Measurements from ENCODE around the gene FMO2.

Gene FMO2

GRCh38 chr1:171185091-171185490 lies at the start of gene FMO2:
TSS of gene FMO2 (plus strand) at chr1:171185300. CDS start at chr1:171185714, 414 bp downstream.
- H3K36me3 Mint-ChIP-seq (ENCODE audit: low read depth), result no peaks in the 10 kb centered on the region
- no peak within 1 kb of the TSS for H3K27ac Mint-ChIP-seq
- DNase-seq, result no peak
- no peaks in the 10 kb centered on the region for H3K4me1 Mint-ChIP-seq (ENCODE audit: low read depth)
- H3K9me3 Mint-ChIP-seq, result no peaks in the 10 kb centered on the region
- H3K4me3 Mint-ChIP-seq, result no peak within 1 kb of the TSS
- peaks cover 25% of the 10 kb centered on the region for H3K27me3 Mint-ChIP-seq

GRCh38 chr1:171137580-171137979 lies 47.5 kb upstream of the FMO2 start:
- no peak overlapping the region for H3K27ac Mint-ChIP-seq
- H3K36me3 Mint-ChIP-seq (ENCODE audit: low read depth), result no peaks in the 10 kb centered on the region
- no peaks in the 10 kb centered on the region for H3K4me1 Mint-ChIP-seq (ENCODE audit: low read depth)
- H3K4me3 Mint-ChIP-seq, result no peak overlapping the region
- DNase-seq, result no peak
- H3K27me3 Mint-ChIP-seq, result peaks cover 30% of the 10 kb centered on the region
- H3K9me3 Mint-ChIP-seq, result no peaks in the 10 kb centered on the region

GRCh38 chr1:171138980-171139379 lies 46.1 kb upstream of the FMO2 start:
- Mint-ChIP-seq H3K9me3 (no peaks in the 10 kb centered on the region), H3K4me3 (no peak overlapping the region), H3K27me3 (peaks cover 34% of the 10 kb centered on the region), H3K27ac (no peak overlapping the region), H3K4me1 (ENCODE audit: low read depth) (no peaks in the 10 kb centered on the region), H3K36me3 (ENCODE audit: low read depth) (no peaks in the 10 kb centered on the region)
- no peak for DNase-seq

GRCh38 chr1:171139890-171140289 lies 45.2 kb upstream of the FMO2 start:
- H3K4me3 Mint-ChIP-seq, result no peak overlapping the region
- H3K27me3 Mint-ChIP-seq, result peaks cover 35% of the 10 kb centered on the region
- DNase-seq, result no peak
- H3K4me1 Mint-ChIP-seq (ENCODE audit: low read depth), result no peaks in the 10 kb centered on the region
- H3K27ac Mint-ChIP-seq, result no peak overlapping the region
- no peaks in the 10 kb centered on the region for H3K9me3 Mint-ChIP-seq
- no peaks in the 10 kb centered on the region for H3K36me3 Mint-ChIP-seq (ENCODE audit: low read depth)

- Mint-ChIP-seq H3K4me1 (ENCODE audit: low read depth) (no peaks in the 10 kb centered on the region), H3K27ac (no peak overlapping the region), H3K9me3 (no peaks in the 10 kb centered on the region), H3K36me3 (ENCODE audit: low read depth) (no peaks in the 10 kb centered on the region), H3K4me3 (no peak overlapping the region), H3K27me3 (peaks cover 40% of the 10 kb centered on the region)
- no peak for DNase-seq
Measured at GRCh38 chr1:171140401-171140800, 44.7 kb upstream of the FMO2 start.

- no peaks in the 10 kb centered on the region for H3K36me3 Mint-ChIP-seq (ENCODE audit: low read depth)
- H3K4me1 Mint-ChIP-seq (ENCODE audit: low read depth), result no peaks in the 10 kb centered on the region
- DNase-seq, result no peak
- no peak overlapping the region for H3K4me3 Mint-ChIP-seq
- H3K27me3 Mint-ChIP-seq, result peaks cover 40% of the 10 kb centered on the region
- no peak overlapping the region for H3K27ac Mint-ChIP-seq
- H3K9me3 Mint-ChIP-seq, result no peaks in the 10 kb centered on the region
Measured at GRCh38 chr1:171140956-171141687, 44.0 kb upstream of the FMO2 start.

GRCh38 chr1:171141688-171142415 lies 43.2 kb upstream of the FMO2 start:
- peaks cover 37% of the 10 kb centered on the region for H3K27me3 Mint-ChIP-seq
- H3K27ac Mint-ChIP-seq, result no peak overlapping the region
- no peaks in the 10 kb centered on the region for H3K4me1 Mint-ChIP-seq (ENCODE audit: low read depth)
- no peaks in the 10 kb centered on the region for H3K9me3 Mint-ChIP-seq
- H3K4me3 Mint-ChIP-seq, result no peak overlapping the region
- DNase-seq, result no peak
- no peaks in the 10 kb centered on the region for H3K36me3 Mint-ChIP-seq (ENCODE audit: low read depth)

GRCh38 chr1:171142416-171143385 lies 42.4 kb upstream of the FMO2 start:
- H3K27ac Mint-ChIP-seq, result no peak overlapping the region
- DNase-seq, result no peak
- H3K36me3 Mint-ChIP-seq (ENCODE audit: low read depth), result no peaks in the 10 kb centered on the region
- no peak overlapping the region for H3K4me3 Mint-ChIP-seq
- H3K27me3 Mint-ChIP-seq, result peaks cover 38% of the 10 kb centered on the region
- no peaks in the 10 kb centered on the region for H3K4me1 Mint-ChIP-seq (ENCODE audit: low read depth)
- H3K9me3 Mint-ChIP-seq, result no peaks in the 10 kb centered on the region

GRCh38 chr1:171150156-171150555 lies 34.9 kb upstream of the FMO2 start:
- H3K27me3 Mint-ChIP-seq, result peaks cover 18% of the 10 kb centered on the region

GRCh38 chr1:171152549-171152948 lies 32.6 kb upstream of the FMO2 start:
- Mint-ChIP-seq H3K9me3 (no peaks in the 10 kb centered on the region), H3K27ac (no peak overlapping the region), H3K4me1 (ENCODE audit: low read depth) (no peaks in the 10 kb centered on the region), H3K4me3 (no peak overlapping the region), H3K36me3 (ENCODE audit: low read depth) (no peaks in the 10 kb centered on the region), H3K27me3 (peaks cover 13% of the 10 kb centered on the region)
- no peak for DNase-seq

More at GRCh38 chr1:171150156-171150555, 34.9 kb upstream of the FMO2 start:
- Mint-ChIP-seq H3K27ac (no peak overlapping the region), H3K4me3 (no peak overlapping the region), H3K4me1 (ENCODE audit: low read depth) (no peaks in the 10 kb centered on the region), H3K9me3 (no peaks in the 10 kb centered on the region), H3K36me3 (ENCODE audit: low read depth) (no peaks in the 10 kb centered on the region)
- no peak for DNase-seq

GRCh38 chr1:171155484-171155883 lies 29.6 kb upstream of the FMO2 start:
- Mint-ChIP-seq H3K36me3 (ENCODE audit: low read depth) (no peaks in the 10 kb centered on the region), H3K4me3 (no peak overlapping the region), H3K4me1 (ENCODE audit: low read depth) (no peaks in the 10 kb centered on the region), H3K27me3 (peaks cover 9% of the 10 kb centered on the region), H3K9me3 (no peaks in the 10 kb centered on the region), H3K27ac (no peak overlapping the region)
- no peak for DNase-seq

- H3K4me3 Mint-ChIP-seq, result no peak overlapping the region
- no peak overlapping the region for H3K27ac Mint-ChIP-seq
- H3K27me3 Mint-ChIP-seq, result peaks cover 9% of the 10 kb centered on the region
- DNase-seq, result no peak
- H3K4me1 Mint-ChIP-seq (ENCODE audit: low read depth), result no peaks in the 10 kb centered on the region
- H3K36me3 Mint-ChIP-seq (ENCODE audit: low read depth), result no peaks in the 10 kb centered on the region
- H3K9me3 Mint-ChIP-seq, result no peaks in the 10 kb centered on the region
Measured at GRCh38 chr1:171158096-171158495, 27.0 kb upstream of the FMO2 start.

- Mint-ChIP-seq H3K27me3 (peaks cover 9% of the 10 kb centered on the region), H3K4me3 (no peak overlapping the region), H3K4me1 (ENCODE audit: low read depth) (no peaks in the 10 kb centered on the region), H3K9me3 (no peaks in the 10 kb centered on the region), H3K36me3 (ENCODE audit: low read depth) (no peaks in the 10 kb centered on the region), H3K27ac (no peak overlapping the region)
- no peak for DNase-seq
Measured at GRCh38 chr1:171158551-171158950, 26.5 kb upstream of the FMO2 start.

- H3K4me3 Mint-ChIP-seq, result no peak overlapping the region
- no peaks in the 10 kb centered on the region for H3K36me3 Mint-ChIP-seq (ENCODE audit: low read depth)
- peaks cover 9% of the 10 kb centered on the region for H3K27me3 Mint-ChIP-seq
- H3K27ac Mint-ChIP-seq, result no peak overlapping the region
- DNase-seq, result no peak
- no peaks in the 10 kb centered on the region for H3K9me3 Mint-ChIP-seq
- H3K4me1 Mint-ChIP-seq (ENCODE audit: low read depth), result no peaks in the 10 kb centered on the region
Measured at GRCh38 chr1:171159148-171159547, 26.0 kb upstream of the FMO2 start.
